HepG2 (cell line): ENCODE measurements around the gene SPTBN4. TPM values are rescaled to one million over a fixed set of nuclear protein-coding genes. Genes with fewer than 3 reads are reported as not detected.
A peak's percentile ranks its signal among the peaks of the same experiment; 100 is the strongest.

Experiments used
- CREB1 ChIP-seq, 2 experiments: fragments of 450-650 bp in 1 of 2; IDR thresholded peaks; 2 replicates each; pipeline ENCODE4 v1.6.1; 2016 to 2017; ENCODE audit warnings: control low read depth in 1 of 2, mild to moderate bottlenecking in 1 of 2, missing compliant biosample characterization in 1 of 2, missing genetic modification characterization in 1 of 2
- KDM6A ChIP-seq: IDR thresholded peaks from 2 replicates; pipeline ENCODE4 v1.6.1; 2016; ENCODE audit warnings: low read depth
- MAZ ChIP-seq, 2 experiments: sonication (generic) in 1 of 2; formaldehyde crosslinking in 1 of 2; IDR thresholded peaks; 2 replicates each; pipeline versions ENCODE4 v1.5.0 to v1.6.1; 2012 to 2020; ENCODE audit warnings: low read depth in 2 of 2, mild to moderate bottlenecking in 2 of 2, borderline replicate concordance in 1 of 2, improper control_type of control experiment in 1 of 2, low read length in 1 of 2, missing genetic modification reagents in 1 of 2, moderate library complexity in 1 of 2
- RAD21 ChIP-seq: fragments of 450-650 bp; formaldehyde crosslinking; IDR thresholded peaks from 2 replicates; pipeline ENCODE4 v1.5.0; 2020; ENCODE audit warnings: mild to moderate bottlenecking
- ZBTB39 ChIP-seq: sonication (generic); formaldehyde crosslinking; IDR thresholded peaks from 2 replicates; pipeline ENCODE4 v1.5.0; 2020; ENCODE audit warnings: missing genetic modification reagents
- ZNF333 ChIP-seq: sonication (generic); formaldehyde crosslinking; IDR thresholded peaks from 2 replicates; pipeline ENCODE4 v1.4.0; 2020; ENCODE audit warnings: mild to moderate bottlenecking, missing genetic modification reagents, borderline replicate concordance
- ZNF605 ChIP-seq: sonication (generic); formaldehyde crosslinking; IDR thresholded peaks from 2 replicates; pipeline ENCODE4 v1.8.0; 2022; ENCODE audit warnings: mild to moderate bottlenecking, missing genetic modification reagents
- ZNF687 ChIP-seq: sonication (generic); formaldehyde crosslinking; IDR thresholded peaks from 2 replicates; pipeline ENCODE4 v1.5.1; 2020; ENCODE audit warnings: mild to moderate bottlenecking, missing genetic modification reagents, moderate library complexity
- polyA plus RNA-seq, 8 experiments: library from polyadenylated mRNA; depleted of rRNA in 3 of 8; stranded (reverse) in 7 of 8; unstranded in 1 of 8; fragments of >200 nt; fragmentation: Illumina TruSeq in 4 of 8; extraction: Trizol in 4 of 8; gene quantifications; 2 replicates each; pipeline versions ENCODE4 v1.2.1 to v1.2.3, GENCODE V29; 2011 to 2016; ENCODE audit warnings: low read depth in 4 of 8, missing spikeins in 1 of 8, mixed read lengths in 1 of 8; ENCODE audit not compliant: insufficient read depth in 1 of 8
- total RNA-seq, 5 experiments: library from RNA; depleted of rRNA; stranded (reverse); fragments of >200 nt; fragmentation: Illumina TruSeq; extraction: Trizol; gene quantifications; 2 replicates each; pipeline ENCODE4 v1.2.3, GENCODE V29; 2016; ENCODE audit warnings: low read depth in 1 of 5

Gene SPTBN4
- total and polyA plus RNA-seq, 2 of the 13 experiments (the other 11 are each of a cell fraction or from before 2014, with no cell fraction given) = 0.11 TPM

GRCh38 chr19:40570313-40571004 is 103.7 kb downstream of the SPTBN4 start (continued):
- peak; percentile 68 for TF ChIP-seq ZNF687
- TF ChIP-seq ZNF605 (CRISPR knock-in tag) = no peak
- no peak for TF ChIP-seq ZBTB39 (CRISPR knock-in tag)
- no peak for TF ChIP-seq ZNF333 (CRISPR knock-in tag)
- no peak for TF ChIP-seq KDM6A (CRISPR knock-in tag)
- peak; percentile 62; the same call in 1 of the 2 replicates for TF ChIP-seq MAZ (IDR thresholded peaks at IDR 0.05; ENCODE audit: borderline replicate concordance, low read depth, low read length)
- TF ChIP-seq MAZ (CRISPR knock-in tag; IDR thresholded peaks at IDR 0.05; ENCODE audit: low read depth) = peak; percentile 50
- TF ChIP-seq RAD21 (CRISPR knock-in tag) = 0 out of 2 replicates have a peak, but pooled peaks have one; percentile 12
- peak; percentile 53 for TF ChIP-seq CREB1 (IDR thresholded peaks at IDR 0.05)
- TF ChIP-seq CREB1 (CRISPR knock-in tag; IDR thresholded peaks at IDR 0.05) = no peak
